OCI-LY3 (cell line): ENCODE results near the gene CD302.

Experiments
- H2AFZ ChIP-seq: fragments of 200-600, 300-600 bp; shearing (Covaris generic); 2 replicates; pipeline ENCODE4 v1.6.0; 2014; ENCODE audit warnings: antibody characterized with exemption, low read depth, low read length
- H3K27ac ChIP-seq: fragments of 200-600, 300-600 bp; sonication (generic); 2 replicates; pipeline ENCODE4 v1.5.1; 2014; ENCODE audit warnings: mild to moderate bottlenecking, low read length, moderate library complexity, mixed read lengths
- H3K27me3 ChIP-seq: fragments of 200-600, 300-600 bp; sonication (generic); 2 replicates; pipeline ENCODE4 v1.6.1; 2014; ENCODE audit warnings: low read depth, low read length, mixed read lengths
- H3K36me3 ChIP-seq: fragments of 200-600, 300-600 bp; sonication (generic); replicated peaks from 2 replicates; pipeline ENCODE3; 2014; ENCODE audit warnings: low read depth, low read length, mixed read lengths
- H3K4me1 ChIP-seq: fragments of 300-600, 200-600 bp; sonication (generic); 2 replicates; pipeline ENCODE4 v1.6.1; 2014; ENCODE audit warnings: low read length, mixed read lengths
- H3K4me2 ChIP-seq: fragments of 200-600, 300-600 bp; sonication (generic); 2 replicates; pipeline ENCODE4 v1.6.1; 2014; ENCODE audit warnings: low read length, mixed read lengths
- H3K4me3 ChIP-seq: fragments of 300-600, 200-600 bp; sonication (generic); 2 replicates; pipeline ENCODE4 v1.5.1; 2014; ENCODE audit warnings: antibody characterized with exemption, mild to moderate bottlenecking, low read length, moderate library complexity
- H3K79me2 ChIP-seq: fragments of 300-600, 200-600 bp; shearing (Covaris generic); 2 replicates; pipeline ENCODE4 v1.6.1; 2014; ENCODE audit warnings: mild to moderate bottlenecking, low read length, mixed read lengths
- H3K9ac ChIP-seq: fragments of 300-600, 200-600 bp; shearing (Covaris generic); 2 replicates; pipeline ENCODE4 v1.6.0; 2014; ENCODE audit warnings: mild to moderate bottlenecking, low read length, moderate library complexity
- H3K9me3 ChIP-seq: fragments of 200-600, 300-600 bp; shearing (Covaris generic); 2 replicates; pipeline ENCODE4 v1.6.1; 2014; ENCODE audit warnings: low read length, mixed read lengths; ENCODE audit not compliant: insufficient read depth
- H4K20me1 ChIP-seq: fragments of 200-600, 300-600 bp; sonication (generic); 2 replicates; pipeline ENCODE4 v1.6.1; 2016; ENCODE audit warnings: low read length, mixed read lengths; ENCODE audit not compliant: insufficient read depth
- EZH2phosphoT487 ChIP-seq: fragments of 200-600 bp; shearing (Covaris generic); IDR thresholded peaks from 2 replicates; pipeline ENCODE4 v1.6.1; 2018; ENCODE audit warnings: antibody characterized with exemption, mixed run types, low read depth
- TF ChIP-seq, protein P1 (sequence below): fragments of 200-600, 300-600 bp; sonication (generic); IDR thresholded peaks from 2 replicates; pipeline ENCODE4 v1.5.1; 2014; ENCODE audit warnings: antibody characterized with exemption, low read length, low read depth

Gene CD302

DNA sequence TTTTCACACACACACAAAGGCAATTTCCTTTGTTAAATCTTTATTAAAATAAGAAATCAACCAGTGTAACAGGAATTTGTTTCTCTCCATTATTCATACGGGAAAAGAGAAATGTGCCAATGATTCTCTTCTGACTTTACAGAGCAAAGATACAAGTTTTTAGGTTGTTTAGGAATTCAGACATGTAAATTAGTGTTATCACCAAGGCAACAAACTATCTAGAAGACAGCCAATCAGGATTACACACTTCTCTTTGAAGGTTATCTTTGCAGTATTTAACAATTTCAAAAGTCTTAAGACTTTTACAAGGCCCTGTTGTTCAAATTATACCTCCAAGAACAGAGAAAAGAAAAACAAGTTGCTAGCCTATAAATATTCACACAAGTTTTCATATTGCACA is 14.5 kb downstream of the CD302 start:
- H4K20me1 ChIP-seq = no peaks in the 10 kb centered on the region
- no peak for TF ChIP-seq EZH2phosphoT487
- TF ChIP-seq, protein P1, sequence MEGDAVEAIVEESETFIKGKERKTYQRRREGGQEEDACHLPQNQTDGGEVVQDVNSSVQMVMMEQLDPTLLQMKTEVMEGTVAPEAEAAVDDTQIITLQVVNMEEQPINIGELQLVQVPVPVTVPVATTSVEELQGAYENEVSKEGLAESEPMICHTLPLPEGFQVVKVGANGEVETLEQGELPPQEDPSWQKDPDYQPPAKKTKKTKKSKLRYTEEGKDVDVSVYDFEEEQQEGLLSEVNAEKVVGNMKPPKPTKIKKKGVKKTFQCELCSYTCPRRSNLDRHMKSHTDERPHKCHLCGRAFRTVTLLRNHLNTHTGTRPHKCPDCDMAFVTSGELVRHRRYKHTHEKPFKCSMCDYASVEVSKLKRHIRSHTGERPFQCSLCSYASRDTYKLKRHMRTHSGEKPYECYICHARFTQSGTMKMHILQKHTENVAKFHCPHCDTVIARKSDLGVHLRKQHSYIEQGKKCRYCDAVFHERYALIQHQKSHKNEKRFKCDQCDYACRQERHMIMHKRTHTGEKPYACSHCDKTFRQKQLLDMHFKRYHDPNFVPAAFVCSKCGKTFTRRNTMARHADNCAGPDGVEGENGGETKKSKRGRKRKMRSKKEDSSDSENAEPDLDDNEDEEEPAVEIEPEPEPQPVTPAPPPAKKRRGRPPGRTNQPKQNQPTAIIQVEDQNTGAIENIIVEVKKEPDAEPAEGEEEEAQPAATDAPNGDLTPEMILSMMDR = no peak
- H3K4me2 ChIP-seq = no peak overlapping the region
- H3K27me3 ChIP-seq = no peaks in the 10 kb centered on the region
- no peaks in the 10 kb centered on the region for H3K36me3 ChIP-seq
- no peaks in the 10 kb centered on the region for H3K9me3 ChIP-seq
- no peaks in the 10 kb centered on the region for H3K79me2 ChIP-seq
- H3K4me3 ChIP-seq = no peak overlapping the region
- H3K4me1 ChIP-seq = no peaks in the 10 kb centered on the region
- H3K27ac ChIP-seq = no peak overlapping the region
- no peak overlapping the region for H2AFZ ChIP-seq
- no peak overlapping the region for H3K9ac ChIP-seq

GRCh38 chr2:159776321-159776720 is 21.7 kb downstream of the CD302 start:
- Histone ChIP-seq H3K27ac (no peak overlapping the region), H3K4me1 (no peaks in the 10 kb centered on the region), H2AFZ (no peak overlapping the region), H3K36me3 (peaks cover 7% of the 10 kb centered on the region), H3K9me3 (no peaks in the 10 kb centered on the region), H3K79me2 (no peaks in the 10 kb centered on the region), H3K4me2 (no peak overlapping the region), H3K9ac (no peak overlapping the region), H4K20me1 (no peaks in the 10 kb centered on the region), H3K4me3 (no peak overlapping the region), H3K27me3 (no peaks in the 10 kb centered on the region)
- TF ChIP-seq, protein P1 = no peak
- TF ChIP-seq EZH2phosphoT487 = no peak

DNA sequence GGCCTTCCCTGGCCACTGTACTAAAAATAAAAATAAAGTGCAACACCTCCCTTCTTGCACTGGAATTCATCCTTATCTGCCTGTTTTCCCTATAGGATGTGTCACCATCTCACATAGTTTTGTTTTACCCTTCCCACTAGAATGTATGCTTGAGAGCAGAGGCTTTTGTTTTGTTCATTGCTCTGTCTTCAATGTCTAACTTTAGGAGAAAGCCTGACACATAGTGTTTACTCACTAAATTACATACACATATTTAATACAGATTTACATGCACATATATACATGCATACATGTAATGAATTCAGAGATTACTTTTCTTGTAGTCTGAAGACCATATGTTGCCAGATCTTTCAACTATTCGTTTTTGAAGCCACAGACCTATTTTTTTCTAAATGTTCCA is 23.0 kb downstream of the CD302 start:
- Histone ChIP-seq H3K9ac (no peak overlapping the region), H3K9me3 (no peaks in the 10 kb centered on the region), H3K4me3 (no peak overlapping the region), H4K20me1 (no peaks in the 10 kb centered on the region), H3K4me1 (no peaks in the 10 kb centered on the region), H3K27me3 (no peaks in the 10 kb centered on the region), H3K36me3 (peaks cover 7% of the 10 kb centered on the region), H3K4me2 (no peak overlapping the region), H2AFZ (no peak overlapping the region), H3K79me2 (no peaks in the 10 kb centered on the region), H3K27ac (no peak overlapping the region)
- TF ChIP-seq, protein P1 = no peak
- TF ChIP-seq EZH2phosphoT487 = no peak

GRCh38 chr2:159774370-159774990 is 23.5 kb downstream of the CD302 start:
- Histone ChIP-seq H3K27ac (no peak overlapping the region), H3K27me3 (no peaks in the 10 kb centered on the region), H3K36me3 (peaks cover 7% of the 10 kb centered on the region), H3K4me3 (no peak overlapping the region), H3K9me3 (no peaks in the 10 kb centered on the region), H2AFZ (no peak overlapping the region), H3K9ac (no peak overlapping the region), H4K20me1 (no peaks in the 10 kb centered on the region), H3K79me2 (no peaks in the 10 kb centered on the region), H3K4me2 (no peak overlapping the region), H3K4me1 (no peaks in the 10 kb centered on the region)
- TF ChIP-seq, protein P1 = no peak
- TF ChIP-seq EZH2phosphoT487 = no peak
